Testis (tissue), 3 donors: ENCODE data around the gene EHD4. TPM values are rescaled to one million over a fixed set of nuclear protein-coding genes. Genes with fewer than 3 reads are reported as not detected.

Experiments
- DNase-seq: peaks from one replicate; pipeline ENCODE4 v3.0.0-alpha.2; 2019
- H3K27ac ChIP-seq, 2 donors: fragments of 200-600 bp; sonication (generic); one replicate each; pipeline ENCODE4 v1.5.1; 2019
- H3K27me3 ChIP-seq: fragments of 200-600 bp; sonication (generic); one replicate; pipeline ENCODE4 v1.5.1; 2019
- H3K36me3 ChIP-seq: fragments of 200-600 bp; sonication (generic); one replicate; pipeline ENCODE4 v1.5.1; 2017; ENCODE audit warnings: low read depth; ENCODE audit errors: missing control alignments
- H3K4me1 ChIP-seq: fragments of 200-600 bp; sonication (generic); one replicate; pipeline ENCODE4 v1.5.1; 2019
- H3K4me3 ChIP-seq, 2 donors: fragments of 200-600 bp; sonication (generic); one replicate each; pipeline ENCODE4 v1.5.1; 2017 to 2019
- H3K9me3 ChIP-seq: fragments of 200-600 bp; sonication (generic); one replicate; pipeline ENCODE4 v1.5.1; 2017
- CTCF ChIP-seq, 3 experiments: fragments of 450-650 bp in 2 of 3; fragments of 200-600 bp in 1 of 3; sonication (generic) in 1 of 3; IDR thresholded peaks; one replicate each; pipeline ENCODE4 v1.5.1; 2016 to 2019; ENCODE audit warnings: antibody characterized with exemption in 3 of 3, mild to moderate bottlenecking in 2 of 3, moderate library complexity in 1 of 3
- POLR2A ChIP-seq: fragments of 450-650 bp; IDR thresholded peaks from one replicate; pipeline ENCODE4 v1.6.1; 2017; ENCODE audit warnings: antibody characterized with exemption, mild to moderate bottlenecking, moderate library complexity
- WGBS, 2 donors: methylation state at CpG; one replicate each; pipeline ENCODE4 v1.1.5; 2018; 5-methylcytosine and 5-hydroxymethylcytosine counted together
- intact Hi-C: fragments of 100-400 bp; cut with DNase I; formaldehyde crosslinking; loops from one replicate; pipeline ENCODE4 v1.15.1; 2023; ENCODE audit warnings: low total_unique reads
- polyA plus RNA-seq: library from polyadenylated mRNA; stranded (reverse); fragments of 350-450 nt; fragmentation: Illumina TruSeq; extraction: RNeasy Lipid Tissue Mini Kit (QIAGEN cat#74804); gene quantifications from one replicate; pipeline ENCODE4 v1.2.3, GENCODE V29; 2014; ENCODE audit warnings: low read depth, low replicate concordance; ENCODE audit not compliant: insufficient read depth
- total RNA-seq, 2 donors: library from RNA; depleted of rRNA; stranded (reverse); fragments of >200 nt; gene quantifications; one replicate each; pipeline ENCODE4 v1.2.3, GENCODE V29; 2016

The EHD4 gene
- total and polyA plus RNA-seq, 3 donors from 2014 or later, result 8.0 to 10.2 (median 9.4) TPM

DNA sequence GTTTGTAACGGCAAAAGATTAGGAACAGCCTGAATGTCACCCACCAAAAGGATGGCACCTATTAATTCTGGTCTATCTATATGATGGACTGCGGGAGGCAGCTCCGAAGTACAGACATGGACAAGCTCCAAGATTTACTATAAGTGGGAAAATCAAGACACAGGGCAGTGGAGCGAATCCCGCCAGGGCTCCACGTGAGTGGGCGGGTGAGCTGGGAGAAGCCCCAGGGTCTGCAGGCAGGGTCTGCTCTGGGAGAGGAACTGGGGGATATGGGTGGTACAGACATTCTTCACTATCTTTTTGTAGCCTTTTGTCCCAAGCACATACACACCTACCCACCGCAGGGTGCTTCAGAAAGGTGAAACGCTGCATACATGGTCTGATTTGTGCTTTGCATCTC is 40.3 kb downstream of the EHD4 start:
- DNase-seq, result no peak
- Histone ChIP-seq H3K4me3 (no peak overlapping the region), H3K36me3 (no peaks in the 10 kb centered on the region), H3K27ac (no peak overlapping the region), H3K27me3 (no peaks in the 10 kb centered on the region), H3K4me1 (no peaks in the 10 kb centered on the region), H3K9me3 (no peaks in the 10 kb centered on the region)
- TF ChIP-seq CTCF (IDR thresholded peaks at IDR 0.05), result no peak
- no peak for TF ChIP-seq POLR2A
- WGBS, 2 donors, result 91 to 92% methylated on average over 9 of the region's 9 CpGs
- intact Hi-C loops, result no loop called here

- DNase-seq, result no peak
- 95 to 99% methylated on average over 2 of the region's 2 CpGs for WGBS, 2 donors
- Histone ChIP-seq H3K4me1 (no peaks in the 10 kb centered on the region), H3K4me3 (no peak overlapping the region), H3K36me3 (no peaks in the 10 kb centered on the region), H3K27ac (no peak overlapping the region), H3K9me3 (no peaks in the 10 kb centered on the region), H3K27me3 (no peaks in the 10 kb centered on the region)
- intact Hi-C loops, result no loop called here
- TF ChIP-seq POLR2A (no peak), CTCF (IDR thresholded peaks at IDR 0.05) (no peak)
Measured at GRCh38 chr15:41930867-41931222, 41.5 kb downstream of the EHD4 start.

DNA sequence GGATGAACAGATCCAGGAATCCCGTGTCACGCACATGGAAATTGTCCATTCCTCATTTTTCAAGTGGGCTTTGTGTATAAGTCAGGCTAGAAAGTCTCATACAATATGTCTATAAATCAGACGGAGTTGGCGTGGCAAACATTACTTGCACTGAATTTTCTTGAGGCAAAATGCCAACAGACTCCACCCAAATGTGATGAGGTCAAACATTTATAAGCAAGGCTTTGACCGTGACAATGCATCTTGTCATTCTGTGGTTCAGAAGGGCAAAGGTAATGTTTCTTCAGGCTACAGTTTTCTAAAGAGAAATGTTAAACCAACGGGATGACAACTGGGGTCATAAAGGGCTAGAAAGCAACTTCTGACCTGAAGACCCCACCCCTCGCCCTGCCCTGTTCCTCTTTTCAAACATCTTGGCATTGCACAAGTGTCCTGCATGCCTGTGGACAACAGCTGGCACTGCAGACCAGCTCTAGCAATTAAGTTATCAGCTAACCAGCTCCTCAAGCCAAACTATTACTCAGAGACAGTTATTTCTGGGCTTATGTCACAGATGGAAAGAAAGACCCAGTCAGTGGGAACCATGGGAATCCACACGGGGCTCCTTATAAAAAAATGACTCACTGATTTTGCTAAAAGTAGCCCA is 42.0 kb downstream of the EHD4 start:
- TF ChIP-seq CTCF (IDR thresholded peaks at IDR 0.05) (peak in 1 of 3 experiments; percentile 6), POLR2A (no peak)
- no peak for DNase-seq
- Histone ChIP-seq H3K4me3 (no peak overlapping the region), H3K27ac (no peak overlapping the region), H3K36me3 (no peaks in the 10 kb centered on the region), H3K9me3 (no peaks in the 10 kb centered on the region), H3K27me3 (no peaks in the 10 kb centered on the region), H3K4me1 (no peaks in the 10 kb centered on the region)
- WGBS, 2 donors, result 72 to 78% methylated on average over 8 of the region's 8 CpGs
- intact Hi-C loops, result no loop called here

DNA sequence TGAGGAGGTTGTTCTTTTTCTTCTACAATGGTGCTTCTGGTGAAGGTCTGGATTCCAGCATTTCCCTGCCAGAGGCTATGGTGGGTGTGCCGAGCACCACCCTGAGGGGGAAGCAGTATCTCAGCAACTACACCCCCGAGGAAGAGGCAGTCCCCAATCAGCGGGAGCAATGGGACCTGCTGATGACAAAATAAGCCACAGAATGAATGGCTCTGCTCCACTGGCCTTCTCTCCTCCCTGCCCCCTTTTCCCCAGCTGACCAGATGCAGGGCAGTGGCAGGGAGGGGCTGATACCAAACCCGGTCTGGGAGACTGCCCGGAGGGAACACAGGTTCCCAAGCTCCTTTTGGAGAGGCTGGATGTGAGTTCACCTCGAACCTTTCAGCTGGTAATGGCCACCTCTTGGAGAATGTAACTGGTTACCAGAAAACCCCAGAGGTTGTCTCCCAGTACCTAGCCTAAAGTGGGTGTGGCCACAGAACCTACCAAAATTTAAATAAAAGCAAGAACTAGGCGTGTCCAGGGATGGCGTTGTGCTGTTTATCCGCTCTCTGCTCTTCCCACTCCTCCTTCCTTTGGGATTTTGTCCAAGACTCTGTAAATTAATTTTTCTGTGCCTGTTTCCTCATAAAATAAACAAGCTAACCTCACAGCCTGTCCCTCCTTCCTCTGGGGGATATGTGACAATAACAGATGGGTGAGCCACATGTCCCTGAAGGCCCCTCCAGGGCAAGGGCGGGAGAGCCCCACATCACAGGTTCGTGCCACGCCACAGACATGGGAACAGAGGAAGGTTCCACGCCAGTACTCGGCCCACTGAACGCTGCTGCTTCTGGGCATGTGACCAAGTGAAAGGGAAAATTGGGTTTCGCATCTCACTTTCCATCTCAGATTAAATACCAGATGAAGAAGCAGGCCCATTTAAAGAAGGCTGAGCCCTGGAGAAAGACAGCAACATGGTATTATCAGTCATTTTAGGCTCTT is 43.4 kb downstream of the EHD4 start:
- WGBS, 2 donors, result 81% methylated on average over 15 to 16 of the region's 16 CpGs
- no peak for DNase-seq
- Histone ChIP-seq H3K36me3 (no peaks in the 10 kb centered on the region), H3K27ac (peak overlapping the region in 1 of 2 donors; percentile 2), H3K4me1 (no peaks in the 10 kb centered on the region), H3K27me3 (no peaks in the 10 kb centered on the region), H3K4me3 (no peak overlapping the region), H3K9me3 (no peaks in the 10 kb centered on the region)
- intact Hi-C loops, result no loop called here
- TF ChIP-seq CTCF (IDR thresholded peaks at IDR 0.05) (no peak), POLR2A (no peak)
